ENCODE measurements around the gene RASSF8.

GRCh38 chr12:25949343-25949742 lies 9.1 kb upstream of the RASSF8 start:
- TF ChIP-seq, protein P1, sequence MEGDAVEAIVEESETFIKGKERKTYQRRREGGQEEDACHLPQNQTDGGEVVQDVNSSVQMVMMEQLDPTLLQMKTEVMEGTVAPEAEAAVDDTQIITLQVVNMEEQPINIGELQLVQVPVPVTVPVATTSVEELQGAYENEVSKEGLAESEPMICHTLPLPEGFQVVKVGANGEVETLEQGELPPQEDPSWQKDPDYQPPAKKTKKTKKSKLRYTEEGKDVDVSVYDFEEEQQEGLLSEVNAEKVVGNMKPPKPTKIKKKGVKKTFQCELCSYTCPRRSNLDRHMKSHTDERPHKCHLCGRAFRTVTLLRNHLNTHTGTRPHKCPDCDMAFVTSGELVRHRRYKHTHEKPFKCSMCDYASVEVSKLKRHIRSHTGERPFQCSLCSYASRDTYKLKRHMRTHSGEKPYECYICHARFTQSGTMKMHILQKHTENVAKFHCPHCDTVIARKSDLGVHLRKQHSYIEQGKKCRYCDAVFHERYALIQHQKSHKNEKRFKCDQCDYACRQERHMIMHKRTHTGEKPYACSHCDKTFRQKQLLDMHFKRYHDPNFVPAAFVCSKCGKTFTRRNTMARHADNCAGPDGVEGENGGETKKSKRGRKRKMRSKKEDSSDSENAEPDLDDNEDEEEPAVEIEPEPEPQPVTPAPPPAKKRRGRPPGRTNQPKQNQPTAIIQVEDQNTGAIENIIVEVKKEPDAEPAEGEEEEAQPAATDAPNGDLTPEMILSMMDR (IDR thresholded peaks at IDR 0.05 in 8 of 11, conservative IDR thresholded peaks at IDR 0.05 in 3 of 11): no peak
- TF ChIP-seq POLR2A (IDR thresholded peaks at IDR 0.05) (no peak), POLR2AphosphoS5 (IDR thresholded peaks at IDR 0.05) (no peak)

Data from spleen (tissue), 7 donors.